ENCODE results near the gene SKI.

- TF ChIP-seq CTCF (IDR thresholded peaks at IDR 0.05; ENCODE audit: borderline replicate concordance, extremely low read depth, low read length, poor library complexity, severe bottlenecking) (no peak), EZH2 (IDR thresholded peaks at IDR 0.05; ENCODE audit: borderline replicate concordance, low read depth, low read length, severe bottlenecking) (no peak)
Measured at GRCh38 chr1:2314273-2314802, 86.2 kb downstream of the SKI start.
